ENCODE results near the gene DCANP1. TPM values are rescaled to one million over a fixed set of nuclear protein-coding genes. Genes with fewer than 3 reads are reported as not detected.
A peak's percentile ranks its signal among the peaks of the same experiment; 100 is the strongest.

The DCANP1 gene
- total and polyA plus RNA-seq, 9 of the 15 experiments (the other 6 are each of a cell fraction or from before 2014, with no cell fraction given) = not detected

GRCh38 chr5:135435467-135436330 is 11.4 kb downstream of the DCANP1 start (continued):
- peak; percentile 95 for TF ChIP-seq BCOR (IDR thresholded peaks at IDR 0.05)
- no peak for TF ChIP-seq MAFK (IDR thresholded peaks at IDR 0.05; ENCODE audit: low read length)
- TF ChIP-seq RBM34 (IDR thresholded peaks at IDR 0.05; ENCODE audit: borderline replicate concordance, insufficient read depth, low read length) = no peak
- TF ChIP-seq ZNF507 (tag; conservative IDR thresholded peaks at IDR 0.05) = 0 out of 2 replicates have a peak, but pooled peaks have one; percentile 13
- TF ChIP-seq HEY1 (CRISPR knock-in tag; IDR thresholded peaks at IDR 0.05; ENCODE audit: borderline replicate concordance) = no peak
- TF ChIP-seq SMC3 (conservative IDR thresholded peaks at IDR 0.05; ENCODE audit: insufficient read depth, low read depth, low read length) = no peak
- TF ChIP-seq ELF4 (CRISPR knock-in tag; IDR thresholded peaks at IDR 0.05) = no peak
- no peak for TF ChIP-seq SMAD3 (CRISPR knock-in tag; conservative IDR thresholded peaks at IDR 0.05)
- TF ChIP-seq ZFP1 (CRISPR knock-in tag; IDR thresholded peaks at IDR 0.05) = no peak
- no peak for TF ChIP-seq KLF1 (tag; IDR thresholded peaks at IDR 0.05)
- no peak for TF ChIP-seq ELF2 (CRISPR knock-in tag; IDR thresholded peaks at IDR 0.05)
- no peak for TF ChIP-seq FOSL1 (tag; conservative IDR thresholded peaks at IDR 0.05)
- TF ChIP-seq RBM25 (IDR thresholded peaks at IDR 0.05; ENCODE audit: low read depth, low read length, severe bottlenecking) = peak; percentile 78
- TF ChIP-seq TCFL5 (CRISPR knock-in tag; conservative IDR thresholded peaks at IDR 0.05) = no peak
- TF ChIP-seq HES1 (IDR thresholded peaks at IDR 0.05; ENCODE audit: low read depth) = no peak
- TF ChIP-seq CHD4 (IDR thresholded peaks at IDR 0.05; ENCODE audit: insufficient read depth, insufficient replicate concordance, low read depth, low read length, poor library complexity, severe bottlenecking) = peak; percentile 94
- TF ChIP-seq CBX1 (IDR thresholded peaks at IDR 0.05; ENCODE audit: low read depth) = peak; percentile 82
- no peak for TF ChIP-seq SMARCE1 (IDR thresholded peaks at IDR 0.05)
- TF ChIP-seq HNRNPH1 (optimal IDR thresholded peaks at IDR 0.05; ENCODE audit: low read depth, low read length) = no peak
- no peak for TF ChIP-seq ZBTB49 (CRISPR knock-in tag; IDR thresholded peaks at IDR 0.05; ENCODE audit: borderline replicate concordance)
- TF ChIP-seq ZNF561 (CRISPR knock-in tag; conservative IDR thresholded peaks at IDR 0.05) = no peak
- TF ChIP-seq TCF3 (CRISPR knock-in tag; IDR thresholded peaks at IDR 0.05) = no peak
- TF ChIP-seq FOXA1 (IDR thresholded peaks at IDR 0.05; ENCODE audit: borderline replicate concordance) = no peak
- no peak for TF ChIP-seq MIER1 (IDR thresholded peaks at IDR 0.05; ENCODE audit: low read depth)
